HG02885 (cell line): ENCODE data around the gene WWC1.
A peak's percentile ranks its signal among the peaks of the same experiment; 100 is the strongest.
"Not testable (repeated sequence)": the region's sequence is repeated elsewhere in the genome, so short reads cannot be mapped to it uniquely, and the experiment has no call there.

Experiments used
- ATAC-seq: cut with Tn5 transposase; IDR thresholded peaks from one replicate; pipeline ENCODE4 v1.9.1; 2021; ENCODE audit warnings: mild to moderate bottlenecking; ENCODE audit not compliant: unreplicated experiment, poor library complexity

WWC1 gene

DNA sequence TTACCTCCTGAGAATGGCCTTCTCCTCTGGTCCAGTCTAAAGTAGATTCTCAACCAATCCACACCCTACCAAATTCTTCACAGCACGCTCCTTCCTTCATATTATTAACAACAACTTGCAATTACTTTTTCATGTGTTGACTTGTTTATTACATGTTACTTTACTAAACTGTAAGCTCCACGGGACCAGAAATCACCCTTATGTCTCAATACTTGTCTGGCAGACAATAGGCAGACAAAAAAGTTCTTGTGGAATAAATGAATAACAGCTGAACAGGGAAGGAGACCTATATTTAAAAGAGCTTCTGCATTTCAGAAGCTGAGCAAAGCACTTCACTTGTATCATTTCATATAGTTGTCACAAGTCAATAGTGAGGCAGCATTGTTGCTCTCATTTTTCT is 5.7 kb upstream of the WWC1 start:
- no peak for ATAC-seq

DNA sequence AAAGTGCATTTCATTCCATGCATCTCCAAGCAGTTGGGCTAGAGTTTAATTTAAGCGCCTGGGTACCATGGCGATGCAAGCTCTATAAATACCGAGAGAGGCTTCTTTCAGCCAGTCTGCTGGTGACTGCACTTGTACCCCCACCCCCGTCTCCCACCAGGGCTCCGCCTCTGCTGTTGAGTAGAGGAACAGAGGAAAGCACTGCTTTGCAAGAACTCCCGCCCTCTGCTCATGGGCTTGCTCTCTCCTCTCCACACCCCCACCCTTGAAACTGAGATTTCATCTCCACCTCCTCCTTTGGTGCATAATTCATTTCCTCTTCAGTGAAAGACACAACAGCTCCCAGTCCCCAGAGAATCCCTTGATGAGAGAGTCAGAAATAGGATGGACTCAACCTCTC is 5.1 kb upstream of the WWC1 start:
- peak; percentile 60 for ATAC-seq

DNA sequence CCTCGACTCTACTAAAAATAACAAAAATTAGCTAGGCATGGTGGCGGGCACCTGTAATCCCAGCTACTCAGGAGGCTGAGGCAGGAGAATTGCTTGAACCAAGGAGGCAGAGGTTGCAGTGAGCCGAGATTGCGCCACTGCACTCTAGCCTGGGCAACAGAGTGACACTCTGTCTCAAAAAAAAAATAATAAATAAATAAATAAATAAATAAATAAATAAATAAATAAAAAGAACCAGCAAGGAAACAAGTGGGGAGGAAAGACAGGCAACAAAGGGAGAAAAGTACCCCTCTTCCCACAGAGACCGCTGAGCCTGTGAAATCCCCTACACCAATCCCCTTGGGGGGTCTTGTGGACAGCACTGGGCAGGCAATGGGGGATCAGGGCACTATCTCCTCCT is 4.6 kb upstream of the WWC1 start:
- not testable (repeated sequence) for ATAC-seq

DNA sequence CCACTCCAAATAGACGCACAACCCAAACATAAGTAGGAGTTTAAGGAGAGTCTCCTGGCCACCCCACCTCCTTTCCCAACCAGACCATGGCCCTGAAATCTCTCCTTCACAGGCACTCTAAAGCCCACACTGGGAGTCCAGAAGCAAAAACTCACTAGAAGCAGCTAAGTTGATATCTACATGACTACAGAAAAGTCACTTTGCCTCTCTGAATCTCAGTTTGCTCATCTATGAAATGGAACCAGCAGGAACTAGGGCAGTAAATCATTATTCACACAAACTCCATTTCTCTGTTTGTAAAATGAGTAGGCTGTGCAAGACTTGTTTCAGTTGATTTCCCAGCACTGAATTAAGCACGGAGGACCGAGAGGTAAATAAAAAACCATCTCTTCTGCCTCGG is 4.1 kb upstream of the WWC1 start:
- no peak for ATAC-seq

DNA sequence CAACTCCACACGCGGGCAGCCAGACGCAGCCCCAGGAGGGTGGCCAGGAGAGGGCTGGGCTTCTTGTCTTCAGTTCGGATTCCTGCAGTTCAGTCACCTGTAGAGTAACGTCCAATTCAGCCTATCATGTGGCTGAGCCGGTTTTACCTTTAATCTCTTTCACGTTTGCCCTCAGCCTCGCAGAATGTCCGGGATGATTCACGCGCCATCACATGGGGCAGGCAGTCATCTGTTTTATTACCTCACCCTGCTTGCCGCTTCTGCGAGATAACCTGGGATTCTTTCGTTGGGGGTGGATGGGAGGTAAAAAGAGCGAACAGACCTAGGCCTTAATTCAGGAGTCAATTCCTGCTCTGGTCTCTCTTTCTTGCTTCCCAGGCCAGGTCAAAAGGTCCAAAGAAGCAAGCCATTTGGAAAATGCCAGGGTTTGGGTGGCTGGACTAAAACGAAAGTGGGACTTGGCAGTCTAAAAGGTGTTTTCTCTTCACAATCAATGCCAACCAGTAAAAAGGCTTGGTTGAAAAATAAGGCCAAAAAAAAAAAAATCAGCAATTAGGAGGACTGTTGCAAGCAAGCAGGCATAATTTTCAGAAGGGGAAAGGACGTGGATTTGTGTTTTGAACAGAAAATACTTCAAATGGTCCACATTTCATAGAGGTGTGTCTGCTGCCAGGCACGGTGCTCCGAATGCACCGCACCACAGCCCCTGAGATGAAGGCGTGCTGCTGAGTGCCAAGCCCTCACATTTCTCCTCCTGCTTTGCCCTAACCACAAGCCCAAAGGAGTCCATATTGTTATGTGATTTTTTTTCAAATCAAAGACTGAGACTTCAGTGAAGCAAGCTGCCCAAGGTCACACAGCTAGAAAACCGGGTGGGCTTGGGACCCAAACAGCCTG is 2.8 kb upstream of the WWC1 start:
- ATAC-seq: no peak

DNA sequence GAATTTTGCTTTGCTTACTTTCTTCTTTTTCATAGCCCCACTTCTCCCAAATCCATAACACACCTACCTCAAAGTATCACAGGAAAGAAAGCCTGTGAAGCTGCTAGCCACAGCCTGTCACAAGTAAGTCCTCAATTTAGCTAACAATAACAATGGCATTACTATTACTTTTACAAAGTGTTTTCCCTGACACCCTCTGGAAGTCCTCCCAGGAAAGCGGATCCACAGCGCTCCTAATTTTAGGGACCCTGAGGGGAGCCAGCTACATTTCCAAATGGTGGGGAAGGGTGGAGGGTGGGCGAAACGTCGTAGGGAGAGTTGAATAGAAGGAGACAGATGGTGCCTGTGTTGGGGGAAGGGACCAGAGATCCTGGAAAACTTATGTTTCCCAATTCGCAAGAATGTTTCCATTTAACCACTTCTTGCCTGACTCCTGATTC is 523 bp upstream of the WWC1 start:
- ATAC-seq: no peak

DNA sequence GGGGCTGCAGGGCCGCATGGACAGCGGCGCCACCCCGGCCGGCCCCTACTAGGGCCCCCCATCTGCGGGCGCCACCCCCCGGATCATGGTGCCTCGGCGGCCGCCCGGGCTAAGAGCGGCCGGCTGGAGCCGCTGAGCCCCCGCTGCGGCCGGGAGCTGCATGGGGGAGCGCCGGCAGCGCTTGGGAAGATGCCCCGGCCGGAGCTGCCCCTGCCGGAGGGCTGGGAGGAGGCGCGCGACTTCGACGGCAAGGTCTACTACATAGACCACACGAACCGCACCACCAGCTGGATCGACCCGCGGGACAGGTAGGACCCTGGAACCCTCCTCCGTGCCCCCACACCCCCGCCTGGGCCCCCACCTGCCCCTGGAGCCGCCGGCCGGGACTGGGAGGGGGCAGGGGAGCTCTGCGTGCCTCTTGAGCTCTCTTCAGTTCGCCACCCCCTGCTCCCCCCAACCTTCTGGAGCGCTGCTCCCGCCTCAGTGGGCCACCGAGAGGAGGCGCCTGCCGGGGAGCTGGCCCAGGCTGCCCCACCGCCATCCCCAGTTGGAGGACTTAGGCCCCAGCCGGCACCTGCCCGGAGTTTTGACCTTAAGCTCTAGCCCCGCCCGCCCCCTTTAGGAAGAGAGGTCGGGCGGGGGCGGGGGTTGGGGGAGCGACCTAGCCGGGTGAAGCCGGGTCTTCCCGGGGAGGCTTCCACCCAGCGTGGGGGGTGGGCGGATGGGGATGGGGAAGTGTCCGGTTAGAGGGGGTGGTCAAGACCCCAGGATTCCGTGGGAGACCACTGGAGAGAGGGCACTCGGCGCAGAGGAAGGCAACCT is 730 bp downstream of the WWC1 start:
- peak; percentile 30 for ATAC-seq

DNA sequence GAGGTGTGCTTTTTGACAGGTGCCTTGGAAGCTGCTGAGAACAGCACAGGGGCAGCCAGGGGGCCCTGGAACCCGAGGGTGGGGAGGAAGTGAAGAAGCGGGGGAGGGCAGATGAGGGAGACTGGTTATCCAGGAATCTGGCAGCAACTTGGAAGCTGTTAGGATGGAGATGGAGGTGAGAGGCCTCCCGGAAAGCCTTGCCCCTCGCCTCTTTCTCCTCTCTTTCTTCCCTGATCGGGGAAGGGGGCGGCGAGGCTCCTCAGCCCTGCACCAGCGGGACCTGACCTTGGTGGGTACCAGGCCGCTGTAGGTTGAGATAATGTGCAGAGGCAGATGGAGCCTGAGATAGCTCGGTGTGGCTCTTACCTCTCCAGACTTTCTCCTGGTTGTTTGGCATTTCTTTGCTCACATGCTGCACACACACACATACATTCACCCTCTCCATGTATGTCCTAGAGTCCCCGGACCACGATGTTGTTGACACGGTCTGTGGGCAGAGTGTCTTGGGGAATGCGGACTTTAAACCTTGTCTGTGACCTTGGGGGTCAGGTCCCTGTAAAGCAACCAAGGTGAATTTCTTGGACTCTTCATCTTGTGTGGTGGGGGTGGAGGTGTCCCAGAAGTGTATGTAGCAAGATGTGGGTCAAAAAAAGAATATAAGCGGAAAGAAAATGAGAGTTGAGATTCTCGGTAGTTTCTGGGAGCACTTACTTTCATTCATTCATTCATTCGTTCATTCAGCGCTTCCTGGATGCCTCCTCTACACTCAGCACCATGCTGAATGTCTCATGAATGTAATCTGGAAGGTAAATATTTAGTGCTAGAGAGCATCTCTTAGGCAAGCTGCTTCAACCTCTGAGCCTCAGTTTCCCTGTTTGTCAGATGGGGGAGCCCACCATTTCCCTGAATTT is 1.6 kb downstream of the WWC1 start:
- ATAC-seq: no peak

DNA sequence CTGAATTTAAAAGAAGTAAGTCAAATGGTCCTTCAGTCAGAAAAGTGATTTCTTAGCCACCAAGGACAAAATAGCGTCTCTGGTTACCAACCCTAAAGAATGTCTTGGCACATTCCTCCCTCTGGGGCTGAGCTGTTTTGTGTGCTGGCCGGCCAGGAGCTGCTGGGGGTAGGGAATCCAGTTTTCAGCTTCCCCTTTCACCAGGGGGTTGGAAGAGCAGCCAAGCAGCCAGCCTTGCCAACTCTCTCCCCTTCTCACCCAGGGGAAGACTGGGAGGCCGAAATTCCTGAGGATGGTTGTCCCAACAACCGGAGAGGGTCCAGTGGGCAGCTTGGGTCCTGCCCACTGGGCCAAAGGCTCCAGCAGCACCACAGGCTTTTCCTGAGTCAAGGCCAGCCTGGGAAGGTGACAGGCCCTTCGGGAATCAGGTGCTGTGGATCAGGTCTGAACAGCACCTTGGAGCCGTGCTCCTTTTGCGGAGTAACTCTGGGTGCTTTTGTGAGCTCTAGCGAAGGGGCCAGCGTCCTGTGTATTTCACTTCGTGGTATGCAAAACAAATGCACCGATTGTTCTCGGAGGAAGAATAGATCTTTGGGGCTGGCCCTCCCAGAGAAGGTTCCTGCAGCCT is 4.2 kb downstream of the WWC1 start:
- ATAC-seq: no peak

DNA sequence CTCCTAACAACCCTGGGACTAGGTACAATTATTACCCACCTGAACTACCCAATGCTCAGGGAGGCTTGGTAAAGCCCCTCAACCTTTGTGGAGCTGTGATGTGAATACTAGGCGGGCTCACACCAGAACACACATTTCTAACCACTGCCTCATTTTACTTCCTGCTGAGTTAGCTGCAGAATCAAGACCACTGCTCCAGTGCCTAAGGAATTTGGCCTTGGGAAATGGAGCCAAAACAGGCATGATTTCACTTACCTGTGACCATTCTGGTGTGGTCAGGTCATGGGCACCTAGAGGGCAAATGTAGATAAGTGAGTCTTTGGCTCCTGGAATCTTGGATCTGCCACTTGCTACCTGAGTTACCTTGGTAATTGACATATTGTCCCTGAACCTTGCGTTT is 5.2 kb downstream of the WWC1 start:
- ATAC-seq: no peak

DNA sequence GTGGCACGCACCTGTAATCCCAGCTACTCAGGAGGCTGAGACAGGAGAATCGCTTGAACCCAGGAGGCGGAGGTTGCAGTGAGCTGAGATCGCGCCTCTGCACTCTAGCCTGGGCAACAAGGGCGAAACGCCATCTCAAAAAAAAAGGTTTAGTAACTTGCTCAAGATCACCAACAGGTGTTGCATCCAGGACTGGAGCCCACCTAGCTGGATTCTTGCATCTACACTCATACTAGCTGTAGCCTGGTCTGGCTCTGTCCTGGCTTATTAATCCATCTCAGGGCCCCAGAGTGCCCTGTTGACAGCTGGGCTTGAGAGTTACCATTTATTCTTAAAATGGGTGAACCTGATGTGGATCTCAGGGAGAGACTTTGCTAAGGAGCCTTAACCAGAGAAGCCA is 7.5 kb downstream of the WWC1 start:
- no peak for ATAC-seq

DNA sequence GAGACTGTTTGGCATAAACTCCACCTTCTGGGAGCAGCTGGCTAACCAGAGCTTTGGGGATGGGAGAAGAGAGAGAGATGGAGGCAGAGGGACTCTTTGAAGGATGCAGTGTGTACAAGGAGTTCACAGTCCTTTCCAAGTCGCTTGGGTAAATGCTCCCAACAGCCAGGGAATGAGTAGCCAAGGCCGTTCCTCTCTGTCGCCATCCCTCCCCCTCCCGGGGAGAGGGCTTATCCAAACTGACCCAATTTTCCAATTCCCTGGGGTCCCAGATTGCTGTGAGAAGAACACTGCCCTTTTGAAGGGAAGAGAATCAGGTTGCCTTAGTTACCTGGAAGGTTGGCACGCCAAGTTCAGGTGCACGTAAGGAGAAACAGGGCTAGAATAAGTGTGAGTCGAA is 7.9 kb downstream of the WWC1 start:
- no peak for ATAC-seq

DNA sequence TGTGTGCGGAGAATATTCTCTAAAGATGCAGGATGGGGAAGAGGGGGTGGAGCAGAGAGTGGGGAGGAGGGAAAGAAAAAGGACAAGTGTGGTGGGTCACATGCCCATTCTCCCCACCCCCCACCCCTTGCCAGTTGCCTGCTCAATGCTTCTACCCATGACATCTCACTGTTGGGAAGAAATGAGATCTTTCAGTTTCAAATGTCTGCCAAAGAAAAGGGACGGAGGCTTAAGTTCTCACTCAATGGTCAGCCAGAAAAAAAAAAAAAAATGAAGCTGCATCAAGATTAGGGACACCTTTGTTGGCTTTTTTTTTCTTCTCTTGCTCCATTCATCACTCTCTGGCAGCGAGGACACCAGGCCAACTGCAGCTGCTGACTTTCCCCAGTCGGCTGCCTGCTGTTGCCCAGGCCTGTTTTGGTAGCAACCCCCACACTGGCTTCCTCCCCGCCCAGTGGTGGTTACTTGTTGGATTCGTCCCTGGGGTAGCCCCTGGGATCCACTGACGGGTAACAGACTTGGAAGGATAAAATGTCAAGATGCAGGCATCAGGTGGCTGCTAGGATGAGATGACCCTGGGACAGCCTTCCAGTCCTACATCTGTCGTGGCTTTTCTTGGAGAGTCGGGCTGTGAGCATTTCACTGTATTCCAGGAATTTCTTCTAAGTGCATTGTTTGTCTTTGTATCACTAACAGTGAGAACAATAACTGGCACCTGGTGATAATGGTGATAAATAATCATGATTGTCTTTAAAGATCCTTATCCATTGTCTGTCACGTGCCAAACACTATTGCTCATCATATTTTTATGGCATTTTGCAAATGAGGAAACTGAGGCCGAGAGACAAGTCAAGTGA is 9.1 kb downstream of the WWC1 start:
- ATAC-seq: no peak

DNA sequence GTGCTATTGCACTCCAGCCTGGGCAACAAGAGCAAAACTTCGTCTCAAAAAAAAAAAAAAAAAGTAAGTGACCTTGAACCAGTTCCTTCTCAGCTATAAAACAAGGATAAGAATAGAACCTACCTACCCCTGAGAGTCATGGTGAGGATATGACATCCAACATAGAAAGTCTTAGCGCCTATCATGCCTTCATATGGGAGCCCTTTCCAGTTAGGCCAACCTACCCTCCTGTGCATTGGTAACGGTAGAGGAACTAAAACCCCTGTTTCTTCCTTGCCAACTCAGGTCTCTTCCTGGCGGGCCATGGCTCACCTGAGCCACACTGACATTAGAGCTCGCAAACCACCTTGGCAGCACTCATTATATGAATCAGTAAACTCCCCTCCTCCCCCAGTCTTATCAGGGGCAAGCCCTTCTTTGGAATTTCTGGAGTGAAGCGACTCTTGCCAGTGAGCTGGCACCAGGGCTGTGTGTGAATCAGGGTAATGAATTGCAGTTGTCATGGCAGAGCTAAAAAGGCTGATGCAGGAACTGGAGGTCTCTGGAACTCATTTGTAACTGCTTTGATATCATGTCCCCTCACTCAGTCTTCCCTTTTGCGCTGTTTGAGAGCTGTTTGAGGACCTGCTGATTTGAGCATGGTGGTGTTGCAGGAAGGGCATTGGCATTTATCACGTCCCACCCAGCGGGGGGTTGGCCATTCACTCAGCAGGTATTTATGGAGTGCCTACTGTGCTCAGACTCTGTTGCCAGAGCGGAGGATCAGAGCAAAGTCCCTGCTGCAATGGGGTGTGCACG is 10.3 kb downstream of the WWC1 start:
- no peak for ATAC-seq

DNA sequence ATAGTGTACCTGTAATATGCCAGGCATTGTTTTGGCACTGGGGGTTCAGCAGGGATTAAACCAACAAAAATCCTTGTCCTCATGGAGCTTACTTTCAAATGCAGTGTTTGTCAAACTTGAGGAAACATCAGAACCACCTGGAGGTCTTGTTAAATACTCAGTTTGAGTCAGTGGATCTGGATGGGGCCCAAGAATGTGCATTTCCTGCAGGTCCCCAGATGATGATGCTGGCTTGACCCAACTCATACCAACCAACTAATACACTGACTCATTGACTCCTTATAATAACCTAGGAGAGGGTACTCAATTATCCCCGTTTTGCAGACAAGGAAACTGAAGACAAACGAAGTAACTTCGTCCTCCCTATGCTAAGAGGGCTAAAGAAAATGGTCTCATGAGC is 11.3 kb downstream of the WWC1 start:
- ATAC-seq: no peak

DNA sequence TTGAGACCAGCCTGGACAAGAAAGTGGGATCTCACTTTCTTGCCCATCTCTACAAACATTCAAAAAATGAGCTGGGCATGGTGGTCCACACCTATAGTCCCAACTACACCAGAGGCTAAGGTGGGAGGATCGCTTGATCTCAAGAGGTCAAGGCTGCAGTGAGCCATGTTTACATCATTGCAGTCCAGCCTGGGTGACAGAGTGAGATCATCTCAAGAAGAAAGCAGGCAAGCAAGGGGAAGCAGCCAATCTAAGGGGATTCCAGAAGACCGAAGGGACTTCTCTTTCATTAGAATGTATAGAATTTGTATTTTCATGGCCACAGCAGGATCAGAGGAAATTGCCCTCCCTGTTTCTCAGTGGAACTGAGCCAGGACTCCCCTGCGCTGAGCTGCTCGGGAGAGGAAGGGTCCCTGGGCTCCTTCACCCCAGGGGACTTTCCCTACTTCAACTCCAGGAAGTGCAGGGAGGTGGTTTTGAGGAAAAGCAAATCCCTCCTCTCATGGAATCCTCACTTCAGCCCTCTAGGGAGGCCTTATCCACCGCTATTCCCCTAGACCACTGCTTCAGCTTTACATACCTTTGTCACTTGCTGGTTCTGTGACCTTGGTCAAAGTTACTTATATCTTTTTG is 12.1 kb downstream of the WWC1 start:
- no peak for ATAC-seq

DNA sequence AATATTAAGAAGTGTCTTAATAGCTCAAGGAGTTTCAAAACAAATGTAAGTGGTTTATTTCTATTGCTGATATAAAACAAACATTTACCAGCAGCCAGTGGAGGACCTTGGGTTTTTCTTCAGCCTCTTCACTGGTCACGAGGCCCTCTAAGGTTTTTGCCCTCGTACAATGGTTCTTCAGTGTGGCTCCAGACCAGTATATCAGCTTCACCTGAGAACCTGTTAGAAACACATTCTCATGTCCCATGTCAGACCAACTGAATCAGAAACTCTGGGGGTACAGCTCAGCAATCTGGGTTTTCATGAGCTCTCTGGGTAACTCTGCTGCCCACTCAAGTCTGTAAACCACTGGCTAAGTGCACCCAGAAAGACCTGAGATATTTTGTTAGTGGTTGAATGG is 12.9 kb downstream of the WWC1 start:
- ATAC-seq: no peak

DNA sequence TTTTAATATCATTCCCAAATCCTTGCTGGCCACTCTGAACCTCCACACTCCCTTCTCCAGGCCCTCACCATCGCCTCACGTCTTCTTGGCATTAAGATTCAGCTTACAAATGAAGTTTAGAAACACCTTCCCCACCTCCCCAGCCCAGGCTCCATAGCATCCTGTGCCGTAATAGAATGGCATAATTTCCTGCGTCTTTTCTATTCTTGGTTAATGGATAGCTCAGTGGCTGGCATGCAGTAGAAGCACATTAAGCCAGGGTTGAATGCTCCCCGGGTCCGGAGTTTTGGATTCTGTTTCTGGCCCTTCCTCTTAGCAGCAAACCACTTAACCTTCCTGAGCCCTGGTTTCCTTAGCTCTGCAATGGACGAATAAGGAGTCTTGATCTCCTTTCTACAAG is 13.8 kb downstream of the WWC1 start:
- no peak for ATAC-seq
